DMS53 treated with DMSO at 0.1 percent for 48 hours (cell line): ENCODE data around the gene BOLA2B.

Experiments used
- DNase-seq: peaks from one replicate; lab custom pipeline; 2025; ENCODE audit not compliant: unreplicated experiment; lab: John Stamatoyannopoulos, UW

The BOLA2B gene

DNA sequence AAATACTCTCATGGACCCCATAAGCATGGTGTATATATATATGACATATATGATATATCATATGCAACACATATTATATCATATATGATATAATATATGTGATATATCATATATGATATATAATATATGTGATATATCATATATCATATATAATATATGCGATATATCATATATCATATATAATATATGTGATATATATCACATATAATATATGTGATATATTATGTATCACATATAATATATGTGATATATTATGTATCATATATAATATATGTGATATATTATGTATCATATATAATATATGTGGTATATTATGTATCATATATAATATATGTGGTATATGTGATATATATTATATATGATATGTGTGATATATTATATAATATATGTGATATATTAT is 48.5 kb downstream of the BOLA2B start:
- DNase-seq = no peak

- no peak for DNase-seq
These were observed 49.4 kb downstream of the BOLA2B start for GRCh38 chr16:30144017-30144416.

GRCh38 chr16:30143347-30143702 is 50.1 kb downstream of the BOLA2B start:
- no peak for DNase-seq
